GM18867 (cell line): ENCODE data around the gene XRCC1.

ENCODE experiments used
- ATAC-seq: cut with Tn5 transposase; IDR thresholded peaks from one replicate; pipeline ENCODE4 v1.9.1; 2021; ENCODE audit warnings: mild to moderate bottlenecking, moderate library complexity; ENCODE audit not compliant: unreplicated experiment

Gene XRCC1

GRCh38 chr19:43581467-43581866 is 6.1 kb upstream of the XRCC1 start:
- no peak for ATAC-seq

- ATAC-seq, result no peak
These were observed 3.5 kb upstream of the XRCC1 start for GRCh38 chr19:43578787-43579186.

GRCh38 chr19:43575955-43576878 is 890 bp upstream of the XRCC1 start:
- ATAC-seq, result no peak

- ATAC-seq, result no peak
These were observed 737 bp downstream of the XRCC1 start for GRCh38 chr19:43574424-43575155.

- no peak for ATAC-seq
These were observed 3.1 kb downstream of the XRCC1 start for GRCh38 chr19:43572171-43572588.

- ATAC-seq, result no peak
These were observed 5.0 kb downstream of the XRCC1 start for GRCh38 chr19:43570174-43570791.

GRCh38 chr19:43569657-43570056 is 5.7 kb downstream of the XRCC1 start:
- ATAC-seq, result no peak

GRCh38 chr19:43564800-43565199 is 10.5 kb downstream of the XRCC1 start:
- ATAC-seq, result no peak

- ATAC-seq, result no peak
These were observed 11.4 kb downstream of the XRCC1 start for GRCh38 chr19:43563816-43564457.

GRCh38 chr19:43562698-43563241 is 12.6 kb downstream of the XRCC1 start:
- peak; percentile 74 for ATAC-seq

- ATAC-seq, result no peak
These were observed 13.1 kb downstream of the XRCC1 start for GRCh38 chr19:43562226-43562697.

- no peak for ATAC-seq
These were observed 14.0 kb downstream of the XRCC1 start for GRCh38 chr19:43561139-43561970.

- ATAC-seq, result no peak
These were observed 14.6 kb downstream of the XRCC1 start for GRCh38 chr19:43560687-43561086.

- no peak for ATAC-seq
These were observed 20.0 kb downstream of the XRCC1 start for GRCh38 chr19:43555185-43555770.

- no peak for ATAC-seq
These were observed 20.9 kb downstream of the XRCC1 start for GRCh38 chr19:43554317-43554895.

- no peak for ATAC-seq
These were observed 21.7 kb downstream of the XRCC1 start for GRCh38 chr19:43553656-43554055.

GRCh38 chr19:43552616-43553015 is 22.7 kb downstream of the XRCC1 start:
- no peak for ATAC-seq

- ATAC-seq, result no peak
These were observed 23.2 kb downstream of the XRCC1 start for GRCh38 chr19:43552198-43552450.
